Mesothelial cell of epicardium (in vitro differentiated cells): ENCODE data around the gene SLC6A8. TPM values are rescaled to one million over a fixed set of nuclear protein-coding genes. Genes with fewer than 3 reads are reported as not detected.
"Not testable (repeated sequence)": the region's sequence is repeated elsewhere in the genome, so short reads cannot be mapped to it uniquely, and the experiment has no call there.

Experiments used
- DNase-seq, 2 experiments: peaks; one replicate each; pipeline ENCODE4 v3.0.0; 2021; ENCODE audit warnings: low spot score in 2 of 2; ENCODE audit not compliant: unreplicated experiment in 2 of 2
- H3K27ac Mint-ChIP-seq: 2 replicates; pipeline ENCODE4 v1.8.0; 2021; ENCODE audit warnings: mixed read lengths
- H3K27me3 Mint-ChIP-seq: 2 replicates; pipeline ENCODE4 v1.8.0; 2021; ENCODE audit warnings: low read depth, mixed read lengths
- H3K36me3 Mint-ChIP-seq: 2 replicates; pipeline ENCODE4 v1.8.0; 2021; ENCODE audit warnings: mixed read lengths
- H3K4me1 Mint-ChIP-seq: 2 replicates; pipeline ENCODE4 v1.8.0; 2021; ENCODE audit warnings: mixed read lengths
- H3K4me3 Mint-ChIP-seq: 2 replicates; pipeline ENCODE4 v1.8.0; 2021; ENCODE audit warnings: mild to moderate bottlenecking, moderate library complexity, mixed read lengths
- H3K9me3 Mint-ChIP-seq: 2 replicates; pipeline ENCODE4 v1.8.0; 2021; ENCODE audit warnings: mixed read lengths
- CTCF ChIP-seq: fragments of 200-600 bp; sonication (generic); IDR thresholded peaks from one replicate; pipeline ENCODE4 v1.5.0; 2021; ENCODE audit warnings: antibody characterized with exemption; ENCODE audit not compliant: unreplicated experiment
- total RNA-seq: library from RNA; stranded (reverse); gene quantifications from 3 replicates; pipeline ENCODE4 v1.2.1, GENCODE V29; 2021

Gene SLC6A8
- total RNA-seq, 1 donor from 2014 or later: 65.6 TPM

DNA sequence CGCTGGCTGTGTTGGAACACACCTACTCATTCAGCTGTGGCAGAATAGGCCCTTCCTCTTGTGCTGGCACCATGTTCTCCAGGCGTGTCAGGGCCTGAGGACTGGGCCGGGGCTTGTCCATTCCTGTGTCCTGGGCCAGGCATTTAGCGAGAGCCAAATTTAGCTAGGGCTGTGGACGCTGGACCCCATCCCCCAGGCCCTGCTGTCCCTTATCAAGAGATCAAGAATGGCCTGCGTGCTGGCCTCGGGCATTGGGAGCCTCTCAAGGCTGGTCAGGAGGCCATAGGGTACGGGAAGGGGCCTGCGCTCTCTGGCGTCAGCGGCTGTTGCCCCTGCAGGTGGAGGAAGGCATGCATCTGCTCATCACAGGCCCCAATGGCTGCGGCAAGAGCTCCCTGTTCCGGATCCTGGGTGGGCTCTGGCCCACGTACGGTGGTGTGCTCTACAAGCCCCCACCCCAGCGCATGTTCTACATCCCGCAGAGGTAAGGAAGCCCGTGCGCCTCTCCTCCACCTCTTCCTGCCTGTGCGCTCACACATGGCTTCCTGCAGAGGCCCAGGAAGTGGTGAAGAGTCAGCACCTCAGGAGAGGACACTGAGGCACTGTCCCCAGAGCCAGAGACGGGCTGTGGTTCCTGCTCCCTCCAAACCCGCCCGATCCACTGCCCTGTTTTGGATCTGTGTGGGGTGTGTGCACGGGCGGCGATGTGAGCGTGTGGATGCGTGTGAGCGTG is 52.2 kb downstream of the SLC6A8 start:
- H3K27ac Mint-ChIP-seq: no peak overlapping the region
- no peak overlapping the region for H3K4me3 Mint-ChIP-seq
- no peaks in the 10 kb centered on the region for H3K27me3 Mint-ChIP-seq
- H3K9me3 Mint-ChIP-seq: peaks cover 7% of the 10 kb centered on the region
- H3K36me3 Mint-ChIP-seq: peaks cover 5% of the 10 kb centered on the region
- H3K4me1 Mint-ChIP-seq: peaks cover 11% of the 10 kb centered on the region
- no peak for TF ChIP-seq CTCF
- DNase-seq: no peak

- no peak for DNase-seq
- no peak for TF ChIP-seq CTCF
- H3K4me3 Mint-ChIP-seq: no peak overlapping the region
Observed at GRCh38 chrX:153740631-153741222, 53.0 kb downstream of the SLC6A8 start.

GRCh38 chrX:153741446-153741845 is 53.7 kb downstream of the SLC6A8 start:
- peaks cover 2% of the 10 kb centered on the region for H3K36me3 Mint-ChIP-seq
- DNase-seq: no peak
- peaks cover 12% of the 10 kb centered on the region for H3K4me1 Mint-ChIP-seq
- TF ChIP-seq CTCF: no peak
- no peak overlapping the region for H3K27ac Mint-ChIP-seq
- H3K4me3 Mint-ChIP-seq: no peak overlapping the region
- no peaks in the 10 kb centered on the region for H3K27me3 Mint-ChIP-seq
- H3K9me3 Mint-ChIP-seq: peaks cover 5% of the 10 kb centered on the region

More at GRCh38 chrX:153740631-153741222, 53.0 kb downstream of the SLC6A8 start:
- peaks cover 12% of the 10 kb centered on the region for H3K4me1 Mint-ChIP-seq
- peaks cover 4% of the 10 kb centered on the region for H3K36me3 Mint-ChIP-seq
- no peak overlapping the region for H3K27ac Mint-ChIP-seq
- peaks cover under 1% of the 10 kb centered on the region for H3K9me3 Mint-ChIP-seq
- no peaks in the 10 kb centered on the region for H3K27me3 Mint-ChIP-seq

GRCh38 chrX:153742111-153742510 is 54.4 kb downstream of the SLC6A8 start:
- H3K27me3 Mint-ChIP-seq, H3K36me3 Mint-ChIP-seq, DNase-seq, H3K4me3 Mint-ChIP-seq, H3K27ac Mint-ChIP-seq, H3K9me3 Mint-ChIP-seq: not testable (repeated sequence)
- H3K4me1 Mint-ChIP-seq: peaks cover 12% of the 10 kb centered on the region

- H3K9me3 Mint-ChIP-seq, H3K27ac Mint-ChIP-seq, DNase-seq, H3K27me3 Mint-ChIP-seq, H3K36me3 Mint-ChIP-seq: not testable (repeated sequence)
- Mint-ChIP-seq H3K4me3 (peak overlapping the region; percentile 22), H3K4me1 (peaks cover 12% of the 10 kb centered on the region)
Observed at GRCh38 chrX:153742796-153743467, 55.2 kb downstream of the SLC6A8 start.

GRCh38 chrX:153743468-153744209 is 55.9 kb downstream of the SLC6A8 start:
- peak overlapping the region; percentile 16 for H3K27ac Mint-ChIP-seq
- H3K9me3 Mint-ChIP-seq: not testable (repeated sequence)

More at GRCh38 chrX:153743468-153744209, 55.9 kb downstream of the SLC6A8 start:
- H3K4me3 Mint-ChIP-seq: peak overlapping the region; percentile 66
- H3K4me1 Mint-ChIP-seq: peaks cover 12% of the 10 kb centered on the region
- not testable (repeated sequence) for DNase-seq, H3K27me3 Mint-ChIP-seq, H3K36me3 Mint-ChIP-seq
